Naive thymus-derived CD8-positive, alpha-beta T cell (primary cell): Measurements from ENCODE around the gene MOV10. TPM values are rescaled to one million over a fixed set of nuclear protein-coding genes. Genes with fewer than 3 reads are reported as not detected.

ENCODE experiments used
- ATAC-seq, 2 donors: fragments of 150-1000 bp; cut with Tn5 transposase in 1 of 2; sonication (Bioruptor Pico), chemical (Tn5 transposase) in 1 of 2; 1 replicate in 1 of 2; 2 replicates in 1 of 2; pipeline ENCODE4 v1.10.0; 2021; ENCODE audit warnings: mild to moderate bottlenecking in 2 of 2, moderate library complexity in 2 of 2
- POLR2A ChIA-PET: fragments of 350-600 bp; sonication (Branson Sonifier 250); formaldehyde crosslinking; loops from one replicate; lab custom pipeline; 2021; ENCODE audit warnings: antibody characterized with exemption; lab: Charles Lee
- DNase-seq, 10 donors: peaks; one replicate each; pipeline versions ENCODE4 v3.0.0 to v3.0.0-alpha.2; 2020 to 2022
- H3K27ac Mint-ChIP-seq, 10 donors: one replicate each; pipeline ENCODE4 v1.8.0; 2020 to 2022; ENCODE audit warnings: mild to moderate bottlenecking in 10 of 10, mixed read lengths in 10 of 10, moderate library complexity in 4 of 10, inconsistent platforms in 1 of 10
- H3K27me3 Mint-ChIP-seq, 5 donors: one replicate each; pipeline ENCODE4 v1.8.0; 2021 to 2022; ENCODE audit warnings: mixed read lengths in 5 of 5
- H3K36me3 Mint-ChIP-seq, 3 donors: one replicate each; pipeline ENCODE4 v1.8.0; 2020 to 2022; ENCODE audit warnings: mixed read lengths in 3 of 3, mild to moderate bottlenecking in 2 of 3, inconsistent platforms in 1 of 3
- H3K4me1 Mint-ChIP-seq, 4 donors: one replicate each; pipeline ENCODE4 v1.8.0; 2021 to 2022; ENCODE audit warnings: mixed read lengths in 4 of 4
- H3K4me3 Mint-ChIP-seq, 10 donors: one replicate each; pipeline ENCODE4 v1.8.0; 2020 to 2022; ENCODE audit warnings: mild to moderate bottlenecking in 10 of 10, mixed read lengths in 10 of 10, moderate library complexity in 6 of 10, inconsistent platforms in 1 of 10
- H3K9me3 Mint-ChIP-seq, 9 donors: one replicate each; pipeline ENCODE4 v1.8.0; 2020 to 2022; ENCODE audit warnings: mixed read lengths in 9 of 9, mild to moderate bottlenecking in 3 of 9, inconsistent platforms in 1 of 9, moderate library complexity in 1 of 9
- polyA plus RNA-seq, 3 donors: library from polyadenylated mRNA; unstranded; fragments of 300-500 nt; fragmentation: Illumina TruSeq; gene quantifications; one replicate each; pipeline ENCODE4 v1.2.3, GENCODE V29; 2021
- total RNA-seq, 8 experiments: library from RNA in 2 of 8; stranded (reverse) in 2 of 8; gene quantifications; one replicate each; pipeline ENCODE4 v1.2.3 and lab custom pipeline; 2021 to 2026

The MOV10 gene
- total and polyA plus RNA-seq, 5 experiments from 2014 or later = 24.7 to 89.9 (median 40.4) TPM

DNA sequence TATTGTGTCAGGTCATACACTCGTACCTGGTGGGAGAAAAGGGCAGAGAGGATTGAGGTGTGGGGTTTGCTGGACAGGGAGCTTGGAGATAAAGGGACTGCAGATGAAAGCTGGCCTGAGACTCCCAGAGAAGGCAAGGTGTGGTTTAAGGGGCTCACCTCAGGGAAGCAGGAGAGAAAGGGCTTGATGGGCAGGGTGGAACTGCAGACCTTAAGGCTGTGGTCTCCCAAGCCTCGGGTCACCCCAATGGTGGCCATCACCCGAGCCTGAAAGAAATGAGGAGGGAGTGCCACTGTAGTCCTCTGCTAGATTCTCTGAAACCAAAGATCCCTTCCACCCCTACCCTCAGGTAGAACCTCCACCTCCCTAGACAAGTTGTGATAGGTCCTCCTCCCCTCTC, 36.1 kb downstream of the MOV10 start:
- ATAC-seq (no peak), DNase-seq (peak in 1 of 10 donors; percentile 54)
- Mint-ChIP-seq H3K27ac (no peak overlapping the region), H3K27me3 (peaks cover 0 to 20% (median 5%) of the 10 kb centered on the region in 5 donors), H3K36me3 (no peaks in the 10 kb centered on the region), H3K4me3 (no peak overlapping the region), H3K4me1 (peaks cover 14 to 31% (median 25%) of the 10 kb centered on the region in 4 donors), H3K9me3 (no peaks in the 10 kb centered on the region)
- POLR2A ChIA-PET = interaction anchor here (0.6 kb wide), 2 partner anchors 170 to 248 kb away, joined by 4 read pairs; no protein-coding TSS in a partner anchor

DNA sequence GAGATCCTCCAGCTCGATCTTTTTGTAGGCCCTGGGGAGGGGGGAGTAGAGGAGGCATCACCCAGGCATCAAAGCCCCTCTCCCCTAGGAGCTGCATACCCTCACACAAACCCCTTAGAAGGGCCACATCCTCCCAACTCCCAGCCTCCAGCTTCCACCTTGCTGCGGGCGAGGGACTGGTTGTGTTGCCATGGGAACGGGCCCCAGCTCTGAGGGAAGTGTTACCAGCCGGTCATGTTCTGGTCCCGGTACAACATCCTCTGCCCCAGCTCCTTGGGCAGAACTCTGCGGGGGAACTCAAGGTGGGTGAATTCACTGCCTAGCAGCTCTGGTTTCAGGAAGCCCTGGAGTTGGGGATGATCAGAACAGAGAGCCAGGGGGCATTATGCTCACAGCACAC, 36.6 kb downstream of the MOV10 start:
- ATAC-seq = no peak
- no peaks in the 10 kb centered on the region for H3K36me3 Mint-ChIP-seq
- DNase-seq = peak in 1 of 10 donors; percentile 18
- H3K9me3 Mint-ChIP-seq = no peaks in the 10 kb centered on the region
- POLR2A ChIA-PET = interaction anchor here (0.6 kb wide), 1 partner anchor 170 kb away, joined by 4 read pairs; no protein-coding TSS in a partner anchor
- H3K4me3 Mint-ChIP-seq = no peak overlapping the region
- H3K27me3 Mint-ChIP-seq = peaks cover 0 to 20% (median 5%) of the 10 kb centered on the region in 5 donors
- no peak overlapping the region for H3K27ac Mint-ChIP-seq
- H3K4me1 Mint-ChIP-seq = peaks cover 14 to 30% (median 25%) of the 10 kb centered on the region in 4 donors

DNA sequence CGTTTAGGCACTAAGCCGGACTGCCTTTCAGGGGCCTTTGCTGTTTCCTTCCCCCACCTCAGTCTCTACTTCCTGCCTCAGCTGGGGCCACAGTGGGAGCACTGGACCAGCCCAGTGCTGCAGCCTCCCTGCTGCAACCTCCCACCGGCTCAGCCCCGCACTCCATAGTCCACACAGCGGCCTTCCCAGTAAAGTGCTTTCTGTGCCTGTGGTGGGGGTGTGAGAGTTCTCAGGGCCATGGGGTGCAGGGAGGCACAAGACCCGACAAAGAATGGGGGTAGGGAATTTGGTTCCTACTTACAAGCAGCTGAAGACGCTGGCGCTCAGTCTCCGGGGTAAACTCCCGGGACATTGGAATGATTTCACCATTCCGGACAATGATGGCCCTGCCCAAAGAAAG, 37.2 kb downstream of the MOV10 start:
- ATAC-seq (no peak), DNase-seq (peak in 1 of 10 donors; percentile 38)
- POLR2A ChIA-PET = no interaction called here
- H3K9me3 Mint-ChIP-seq = no peaks in the 10 kb centered on the region
- H3K36me3 Mint-ChIP-seq = no peaks in the 10 kb centered on the region
- H3K4me3 Mint-ChIP-seq = no peak overlapping the region
- H3K27ac Mint-ChIP-seq = no peak overlapping the region
- peaks cover 15 to 34% (median 27%) of the 10 kb centered on the region in 4 donors for H3K4me1 Mint-ChIP-seq
- H3K27me3 Mint-ChIP-seq = peaks cover 0 to 20% (median 5%) of the 10 kb centered on the region in 5 donors

DNA sequence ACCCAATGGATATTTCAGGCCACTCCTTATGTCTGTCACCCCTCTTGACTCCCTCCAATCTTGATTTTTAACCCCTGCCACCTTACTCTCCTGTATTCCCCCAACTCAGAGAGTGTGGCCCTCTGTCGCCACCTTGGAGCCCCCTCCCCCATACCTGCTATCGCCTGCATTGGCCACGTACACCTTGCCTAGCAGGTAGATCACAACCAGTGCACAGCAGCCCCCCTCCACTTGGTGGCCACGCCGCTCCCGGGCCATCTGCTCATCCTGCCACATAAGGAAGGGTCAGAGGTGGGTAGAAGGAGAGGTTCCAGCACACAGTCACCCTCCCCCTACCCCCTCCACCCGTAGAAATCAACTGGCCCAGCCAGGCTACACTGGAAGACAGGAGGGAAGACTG, 37.7 kb downstream of the MOV10 start:
- Mint-ChIP-seq H3K4me1 (peaks cover 15 to 34% (median 27%) of the 10 kb centered on the region in 4 donors), H3K4me3 (no peak overlapping the region), H3K27ac (no peak overlapping the region), H3K36me3 (no peaks in the 10 kb centered on the region), H3K9me3 (no peaks in the 10 kb centered on the region), H3K27me3 (peaks cover 0 to 20% (median 5%) of the 10 kb centered on the region in 5 donors)
- DNase-seq = peak in 1 of 10 donors; percentile 31
- POLR2A ChIA-PET = no interaction called here
- ATAC-seq = no peak

DNA sequence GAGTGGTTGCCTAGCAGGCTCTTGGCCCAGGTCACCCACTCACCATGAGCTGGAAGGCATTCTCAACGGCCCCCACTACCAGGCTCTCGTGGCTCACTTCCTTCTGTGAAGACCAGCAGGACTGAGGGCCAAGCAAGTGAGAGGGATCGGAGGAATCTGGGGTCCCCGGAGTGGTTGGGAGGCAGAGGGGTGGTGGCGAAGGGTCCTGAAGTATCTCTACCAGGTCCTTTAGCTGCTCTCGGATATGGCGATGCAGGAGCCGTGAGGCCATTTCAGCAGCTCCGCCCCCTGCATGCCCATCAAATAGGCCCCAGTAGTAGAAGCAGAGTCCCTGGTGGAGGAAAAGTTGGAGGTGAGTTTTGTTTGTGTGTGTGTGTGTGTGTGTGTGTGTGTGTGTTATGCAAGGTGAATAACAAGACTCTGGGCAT, 38.3 kb downstream of the MOV10 start:
- no peak for ATAC-seq
- H3K27me3 Mint-ChIP-seq = peaks cover 0 to 20% (median 5%) of the 10 kb centered on the region in 5 donors
- no peaks in the 10 kb centered on the region for H3K9me3 Mint-ChIP-seq
- peak overlapping the region in 2 of 10 donors; percentile 33 to 37 for H3K27ac Mint-ChIP-seq
- no peaks in the 10 kb centered on the region for H3K36me3 Mint-ChIP-seq
- peak in 1 of 10 donors; percentile 54 for DNase-seq
- H3K4me3 Mint-ChIP-seq = peak overlapping the region in 2 of 10 donors; percentile 11 to 22
- peaks cover 13 to 29% (median 23%) of the 10 kb centered on the region in 4 donors for H3K4me1 Mint-ChIP-seq
- POLR2A ChIA-PET = no interaction called here

DNA sequence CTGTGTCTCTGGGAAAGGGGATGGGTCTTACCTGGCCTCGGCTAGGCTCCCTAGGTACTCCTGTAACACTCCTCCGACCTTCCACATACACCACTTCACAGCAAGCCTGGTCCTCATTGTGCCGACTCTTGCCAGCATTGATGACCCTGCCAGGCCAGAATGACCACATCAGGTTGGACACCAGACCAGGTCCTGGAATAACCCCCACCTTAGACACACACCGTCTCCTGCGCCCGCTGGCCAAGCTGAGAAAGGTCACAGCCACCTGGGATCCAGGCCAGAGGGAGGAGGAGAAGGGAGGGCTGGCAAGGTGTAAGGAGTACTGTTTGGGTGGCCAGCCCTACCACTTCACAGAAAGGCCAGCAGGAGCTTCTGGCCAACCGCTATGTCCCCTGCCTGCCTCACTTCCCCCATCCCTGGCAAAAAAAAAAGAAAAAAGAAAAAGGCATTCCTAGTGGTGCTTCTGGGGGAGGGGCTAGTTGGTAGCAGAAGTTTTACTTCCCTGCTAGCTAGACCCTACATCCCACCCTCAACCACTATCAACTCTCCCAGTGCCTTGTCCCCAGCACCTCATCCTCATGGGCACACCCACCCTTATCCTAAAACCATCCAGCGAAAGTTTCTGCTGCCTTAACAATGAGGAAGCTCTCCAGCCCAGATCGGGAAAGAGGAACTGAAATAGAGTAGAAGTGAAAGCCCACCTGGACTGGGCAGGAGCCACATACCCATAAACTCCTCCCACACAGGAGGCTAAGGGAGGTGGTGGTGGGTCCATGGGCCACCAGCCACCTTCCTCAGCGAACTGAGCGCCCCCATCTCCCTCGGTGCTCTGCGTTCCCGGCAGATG, 39.2 kb downstream of the MOV10 start:
- POLR2A ChIA-PET = interaction anchor here (0.8 kb wide), 1 partner anchor 212 kb away, joined by 3 read pairs; no protein-coding TSS in a partner anchor
- Mint-ChIP-seq H3K4me3 (peak overlapping the region; percentile 60 to 94 (median 80)), H3K27ac (peak overlapping the region in 2 of 10 donors; percentile 7 to 69), H3K9me3 (no peaks in the 10 kb centered on the region), H3K36me3 (no peaks in the 10 kb centered on the region), H3K4me1 (peaks cover 14 to 28% (median 23%) of the 10 kb centered on the region in 4 donors), H3K27me3 (peaks cover 2 to 26% (median 7%) of the 10 kb centered on the region in 5 donors)
- DNase-seq = peak in 1 of 10 donors; percentile 63
- no peak for ATAC-seq

DNA sequence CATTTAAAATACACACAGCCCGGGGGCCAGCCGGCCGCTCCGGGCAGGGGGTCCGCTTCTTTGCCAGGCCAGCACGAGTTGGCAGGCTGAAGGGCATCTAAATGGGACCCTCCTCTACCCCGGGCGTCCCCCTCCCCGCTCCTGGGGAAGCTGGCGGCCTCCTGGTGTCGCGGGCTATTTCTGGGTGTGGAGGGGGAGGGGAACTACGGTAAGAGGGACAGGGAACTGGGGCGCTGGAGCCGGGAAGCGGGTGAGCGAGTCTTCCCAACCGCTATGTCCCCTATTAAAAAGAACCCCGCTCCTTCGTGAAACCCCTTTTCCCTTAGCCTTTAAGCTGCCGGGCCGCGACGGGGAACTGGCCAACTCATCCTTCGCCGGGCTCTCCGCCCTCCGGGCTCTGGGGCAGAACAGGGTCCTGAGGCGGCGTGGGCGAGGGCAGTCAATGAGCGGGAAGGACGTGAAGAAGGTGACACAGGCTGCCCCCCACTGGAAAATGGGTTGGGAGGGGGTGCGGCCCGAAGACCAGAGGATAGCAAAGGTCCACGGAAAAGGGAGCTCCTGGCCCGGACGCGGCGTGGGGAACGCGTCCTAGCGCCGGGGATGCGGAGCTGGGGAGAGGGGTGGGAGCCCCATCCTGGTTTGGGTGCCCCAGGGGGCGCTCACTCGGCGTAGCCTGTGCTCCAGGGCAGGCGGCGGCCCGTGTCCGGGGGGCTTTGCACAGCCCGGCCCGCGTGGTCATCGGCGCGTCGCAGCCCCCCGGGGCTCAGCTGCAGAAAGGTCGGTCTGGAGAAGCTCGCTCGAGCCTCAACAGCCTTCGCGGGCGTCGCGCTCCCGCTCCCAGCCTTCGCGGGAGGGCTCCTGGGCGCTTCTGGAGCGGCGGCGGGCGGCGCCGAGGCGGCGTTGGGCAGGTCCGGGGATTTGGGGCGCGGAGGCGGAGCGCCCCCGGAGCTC, 40.1 kb downstream of the MOV10 start:
- DNase-seq (peak in 1 of 10 donors; percentile 62), ATAC-seq (peak in 1 of 2 donors; percentile 7)
- peaks cover 2 to 35% (median 5%) of the 10 kb centered on the region in 5 donors for H3K27me3 Mint-ChIP-seq
- POLR2A ChIA-PET = interaction anchor here (0.8 to 3.2 kb wide), 11 partner anchors 10 to 1498 kb away, joined by 3 to 25 read pairs (median 3); partner anchors contain the start of genes CAPZA1, LRIG2, MOV10 and SLC16A1
- peaks cover 14 to 29% (median 23%) of the 10 kb centered on the region in 4 donors for H3K4me1 Mint-ChIP-seq
- H3K4me3 Mint-ChIP-seq = peak overlapping the region; percentile 72 to 94 (median 84)
- no peaks in the 10 kb centered on the region for H3K9me3 Mint-ChIP-seq
- H3K27ac Mint-ChIP-seq = peak overlapping the region in 5 of 10 donors; percentile 41 to 83 (median 55)
- H3K36me3 Mint-ChIP-seq = no peaks in the 10 kb centered on the region

DNA sequence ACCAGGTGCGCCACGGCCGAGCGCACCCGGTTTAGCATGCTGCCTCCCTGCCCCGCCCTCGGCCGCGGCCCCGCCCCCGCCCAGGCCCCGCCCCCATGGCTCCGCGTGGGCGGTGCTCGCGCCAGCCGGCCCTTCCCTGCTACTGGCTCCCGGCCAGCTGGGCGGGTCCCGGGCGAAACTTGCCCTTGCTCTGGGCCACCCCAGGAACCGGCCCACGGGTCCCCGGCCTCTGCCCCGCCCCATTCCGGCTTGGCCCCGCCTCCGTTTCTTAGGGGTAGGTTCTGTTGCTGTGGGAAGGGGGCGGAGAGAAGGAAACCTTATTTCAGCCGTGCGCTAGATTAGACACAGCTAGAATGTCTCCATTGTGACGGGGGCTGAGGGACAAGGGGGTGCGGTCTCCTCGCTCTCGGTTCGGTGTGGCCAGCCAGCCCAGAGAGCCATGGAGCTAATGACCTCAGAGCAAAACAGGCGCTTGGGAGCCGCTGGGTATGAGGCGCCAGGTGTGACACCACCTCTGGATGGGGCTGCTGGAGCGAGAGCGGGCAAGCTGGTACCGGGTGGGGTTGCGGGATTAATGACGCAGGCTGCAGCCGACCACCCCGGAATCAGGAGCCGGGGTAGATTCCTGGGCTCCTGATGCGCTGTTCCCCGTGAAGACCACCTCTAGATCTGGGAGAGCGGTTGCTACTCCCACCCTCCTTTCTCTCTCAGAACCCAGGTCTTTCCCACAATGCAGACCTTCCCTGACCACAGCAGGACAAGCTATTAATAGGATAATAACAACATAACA, 41.0 kb downstream of the MOV10 start, which contains the start of gene PPM1J:
TSS of gene PPM1J (minus strand) at position 69 of the 790 bp plus-strand sequence. CDS start at position 38, 31 bp downstream.
- POLR2A ChIA-PET = interaction anchor here (0.8 to 3.2 kb wide), 11 partner anchors 11 to 1499 kb away, joined by 3 to 25 read pairs (median 3); partner anchors contain the start of genes CAPZA1, LRIG2, MOV10 and RSBN1
- DNase-seq (peak; percentile 86 to 96 (median 91)), ATAC-seq (peak; percentile 80 to 82)
- Mint-ChIP-seq H3K36me3 (no peaks in the 10 kb centered on the region), H3K9me3 (no peaks in the 10 kb centered on the region), H3K27me3 (peaks cover 2 to 43% (median 13%) of the 10 kb centered on the region in 5 donors), H3K27ac (peak within 1 kb of the TSS; percentile 23 to 94 (median 90)), H3K4me1 (peaks cover 14 to 29% (median 23%) of the 10 kb centered on the region in 4 donors), H3K4me3 (peak within 1 kb of the TSS; percentile 84 to 95 (median 92))

DNA sequence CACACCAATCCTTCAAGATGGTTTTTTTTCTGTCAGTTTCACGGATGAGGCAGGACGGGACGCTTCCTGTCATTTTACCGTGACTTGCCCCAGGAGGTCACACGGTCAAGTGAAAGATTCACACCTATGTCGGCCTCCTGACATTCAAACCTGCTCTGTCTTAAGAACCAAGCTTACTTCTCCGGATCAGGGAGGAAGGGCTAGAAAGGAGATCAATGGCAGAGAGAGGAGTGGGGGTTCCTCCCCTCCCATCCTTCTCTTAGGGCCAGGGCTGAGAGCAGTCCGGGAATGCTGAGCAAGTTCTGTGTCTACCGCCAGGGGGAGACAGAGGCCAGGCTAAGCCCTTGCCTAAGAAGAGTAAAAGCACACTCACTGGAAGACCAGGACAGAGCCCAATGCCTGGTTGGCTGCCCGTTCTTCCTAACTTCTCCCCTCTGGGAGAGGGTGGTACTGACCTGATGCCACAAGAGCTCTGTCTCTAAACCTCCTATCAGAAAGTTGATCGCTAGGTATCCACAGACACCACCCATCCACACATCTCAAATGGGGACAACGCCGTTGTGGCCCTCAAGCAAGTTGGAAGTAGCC, 41.8 kb downstream of the MOV10 start:
- H3K4me3 Mint-ChIP-seq = peak overlapping the region; percentile 84 to 95 (median 92)
- no peaks in the 10 kb centered on the region for H3K9me3 Mint-ChIP-seq
- POLR2A ChIA-PET = interaction anchor here (0.8 to 3.2 kb wide), 7 partner anchors 12 to 1096 kb away, joined by 3 to 25 read pairs (median 6); partner anchors contain the start of genes CAPZA1, LRIG2, MOV10 and RSBN1
- ATAC-seq (peak; percentile 38 to 45), DNase-seq (peak; percentile 62 to 86 (median 76))
- H3K4me1 Mint-ChIP-seq = peaks cover 14 to 29% (median 23%) of the 10 kb centered on the region in 4 donors
- peak overlapping the region; percentile 23 to 94 (median 90) for H3K27ac Mint-ChIP-seq
- peaks cover 2 to 45% (median 16%) of the 10 kb centered on the region in 5 donors for H3K27me3 Mint-ChIP-seq
- no peaks in the 10 kb centered on the region for H3K36me3 Mint-ChIP-seq

DNA sequence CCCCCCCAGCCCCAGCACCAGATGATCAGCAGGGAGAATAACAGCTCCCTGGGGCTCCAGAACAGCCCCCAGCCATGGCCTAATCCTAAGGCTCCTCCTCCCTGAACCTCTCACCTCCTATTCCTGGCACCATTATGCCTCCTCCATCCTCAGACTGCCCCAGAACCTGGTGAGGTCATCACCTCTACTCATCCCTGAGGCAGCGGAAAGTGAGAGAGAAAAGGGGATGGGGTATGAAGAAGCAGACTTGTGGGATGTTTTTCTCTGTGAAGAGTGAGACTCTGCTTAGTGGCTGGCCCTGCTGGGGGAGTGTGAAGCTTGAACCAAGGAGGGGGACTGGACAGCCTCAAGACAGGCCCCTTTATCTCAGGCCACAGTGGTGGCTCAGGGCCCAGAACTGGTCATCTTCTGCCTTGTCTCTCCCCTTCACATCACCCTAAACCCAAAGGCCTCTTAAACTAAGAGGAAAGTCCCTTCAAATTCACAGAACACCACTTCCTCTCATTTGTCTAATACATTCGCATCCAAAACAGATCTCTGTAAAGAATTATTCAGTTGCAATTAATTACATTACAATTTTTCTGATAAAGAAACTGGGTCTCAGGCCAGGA, 42.9 kb downstream of the MOV10 start:
- Mint-ChIP-seq H3K4me3 (no peak overlapping the region), H3K4me1 (peaks cover 14 to 30% (median 24%) of the 10 kb centered on the region in 4 donors), H3K9me3 (no peaks in the 10 kb centered on the region), H3K27ac (no peak overlapping the region), H3K27me3 (peaks cover 3 to 40% (median 14%) of the 10 kb centered on the region in 5 donors), H3K36me3 (no peaks in the 10 kb centered on the region)
- DNase-seq (no peak), ATAC-seq (no peak)
- POLR2A ChIA-PET = interaction anchor here (3.2 kb wide), 1 partner anchor 355 kb away, joined by 25 read pairs; the partner anchor contains the start of gene LRIG2
